Stimulated activated naive CD8-positive, alpha-beta T cell treated with anti-CD3 and anti-CD28 coated beads, Interleukin-15, Interleukin-2, amounts not matched to agents 100 U/mL and 50 U/mL, for 24 hours (primary cell): ENCODE measurements around the gene OSCP1.
A peak's percentile ranks its signal among the peaks of the same experiment; 100 is the strongest.

Experiments used
- ATAC-seq: fragments of 150-1000 bp; cut with Tn5 transposase; one replicate; pipeline ENCODE4 v1.10.0; 2021
- DNase-seq: peaks from one replicate; pipeline ENCODE4 v3.0.0; 2021

Gene OSCP1

GRCh38 chr1:36475341-36475740, 25.1 kb upstream of the OSCP1 start:
- DNase-seq (no peak), ATAC-seq (no peak)

- DNase-seq (no peak), ATAC-seq (no peak)
Observed at GRCh38 chr1:36472656-36473055, 22.4 kb upstream of the OSCP1 start.

- ATAC-seq (no peak), DNase-seq (no peak)
Observed at GRCh38 chr1:36471830-36472641, 21.8 kb upstream of the OSCP1 start.

- no peak for DNase-seq
Observed at GRCh38 chr1:36469163-36469562, 18.9 kb upstream of the OSCP1 start.

GRCh38 chr1:36467700-36468455, 17.6 kb upstream of the OSCP1 start:
- ATAC-seq (no peak), DNase-seq (no peak)

More at GRCh38 chr1:36469163-36469562, 18.9 kb upstream of the OSCP1 start:
- ATAC-seq = no peak

GRCh38 chr1:36467027-36467410, 16.8 kb upstream of the OSCP1 start:
- no peak for ATAC-seq
- no peak for DNase-seq

GRCh38 chr1:36466370-36467026, 16.2 kb upstream of the OSCP1 start:
- ATAC-seq (no peak), DNase-seq (no peak)

- no peak for ATAC-seq
- DNase-seq = no peak
Observed at GRCh38 chr1:36465731-36466369, 15.6 kb upstream of the OSCP1 start.

- no peak for DNase-seq
Observed at GRCh38 chr1:36464605-36465393, 14.5 kb upstream of the OSCP1 start.

GRCh38 chr1:36463803-36464604, 13.8 kb upstream of the OSCP1 start, which contains the start of gene MRPS15:
Gene MRPS15 (minus strand): TSS chr1:36464384. CDS start chr1:36464275, 109 bp downstream.
- ATAC-seq (peak; percentile 95), DNase-seq (peak; percentile 97)

More at GRCh38 chr1:36464605-36465393, 14.5 kb upstream of the OSCP1 start:
- ATAC-seq = peak; percentile 41

GRCh38 chr1:36463463-36463802, 13.2 kb upstream of the OSCP1 start:
- DNase-seq (no peak), ATAC-seq (no peak)

GRCh38 chr1:36458910-36459309, 8.7 kb upstream of the OSCP1 start:
- peak; percentile 92 for ATAC-seq
- peak; percentile 60 for DNase-seq

- no peak for ATAC-seq
- no peak for DNase-seq
Observed at GRCh38 chr1:36457691-36458090, 7.4 kb upstream of the OSCP1 start.

- no peak for DNase-seq
Observed at GRCh38 chr1:36456391-36456928, 6.2 kb upstream of the OSCP1 start.

GRCh38 chr1:36455386-36455785, 5.1 kb upstream of the OSCP1 start:
- DNase-seq (no peak), ATAC-seq (no peak)

More at GRCh38 chr1:36456391-36456928, 6.2 kb upstream of the OSCP1 start:
- no peak for ATAC-seq

GRCh38 chr1:36453600-36454388, 3.5 kb upstream of the OSCP1 start:
- ATAC-seq = no peak
- no peak for DNase-seq

GRCh38 chr1:36453051-36453450, 2.8 kb upstream of the OSCP1 start:
- ATAC-seq = no peak
- DNase-seq = no peak

GRCh38 chr1:36450919-36451305, 661 bp upstream of the OSCP1 start:
- no peak for ATAC-seq
- no peak for DNase-seq

- DNase-seq (no peak), ATAC-seq (no peak)
Observed at GRCh38 chr1:36448530-36449056, 1.7 kb downstream of the OSCP1 start.
